NCI-H2196 (cell line): Measurements from ENCODE around the gene OPN4.

ENCODE experiments used
- DNase-seq: peaks from one replicate; lab custom pipeline; 2025; ENCODE audit not compliant: unreplicated experiment; lab: John Stamatoyannopoulos, UW

Gene OPN4

GRCh38 chr10:86699125-86699524 is 44.8 kb downstream of the OPN4 start:
- no peak for DNase-seq

DNA sequence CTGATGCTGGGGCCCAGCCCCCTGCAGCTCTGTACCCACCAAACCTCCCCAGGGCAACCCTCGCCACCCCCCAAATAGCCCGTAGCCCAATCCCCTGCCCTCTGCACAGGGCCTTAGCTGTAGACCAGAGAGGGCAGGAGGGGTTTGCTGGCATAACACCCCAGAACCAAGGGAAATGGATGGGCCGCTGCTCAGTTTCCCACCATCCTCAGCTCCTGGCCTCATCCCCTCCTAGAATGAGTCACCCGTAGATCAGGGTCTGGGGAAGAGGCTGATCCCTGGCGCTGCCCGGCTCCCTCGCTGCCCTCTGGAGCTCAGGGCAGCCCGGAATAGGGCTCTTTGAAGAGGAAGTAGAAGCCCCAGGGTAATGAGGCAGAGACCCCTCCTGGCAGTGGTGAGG is 45.2 kb downstream of the OPN4 start:
- DNase-seq, result no peak

- DNase-seq, result no peak
Measured at GRCh38 chr10:86699991-86700840, 45.9 kb downstream of the OPN4 start.

GRCh38 chr10:86700851-86701617 is 46.7 kb downstream of the OPN4 start:
- DNase-seq, result no peak

- no peak for DNase-seq
Measured at GRCh38 chr10:86703176-86703575, 48.8 kb downstream of the OPN4 start.

- DNase-seq, result no peak
Measured at GRCh38 chr10:86705139-86705538, 50.8 kb downstream of the OPN4 start.

- DNase-seq, result no peak
Measured at GRCh38 chr10:86705905-86706304, 51.6 kb downstream of the OPN4 start.

GRCh38 chr10:86706401-86706841 is 52.1 kb downstream of the OPN4 start:
- no peak for DNase-seq

GRCh38 chr10:86706977-86707376 is 52.6 kb downstream of the OPN4 start:
- no peak for DNase-seq

- no peak for DNase-seq
Measured at GRCh38 chr10:86707505-86707904, 53.2 kb downstream of the OPN4 start.

DNA sequence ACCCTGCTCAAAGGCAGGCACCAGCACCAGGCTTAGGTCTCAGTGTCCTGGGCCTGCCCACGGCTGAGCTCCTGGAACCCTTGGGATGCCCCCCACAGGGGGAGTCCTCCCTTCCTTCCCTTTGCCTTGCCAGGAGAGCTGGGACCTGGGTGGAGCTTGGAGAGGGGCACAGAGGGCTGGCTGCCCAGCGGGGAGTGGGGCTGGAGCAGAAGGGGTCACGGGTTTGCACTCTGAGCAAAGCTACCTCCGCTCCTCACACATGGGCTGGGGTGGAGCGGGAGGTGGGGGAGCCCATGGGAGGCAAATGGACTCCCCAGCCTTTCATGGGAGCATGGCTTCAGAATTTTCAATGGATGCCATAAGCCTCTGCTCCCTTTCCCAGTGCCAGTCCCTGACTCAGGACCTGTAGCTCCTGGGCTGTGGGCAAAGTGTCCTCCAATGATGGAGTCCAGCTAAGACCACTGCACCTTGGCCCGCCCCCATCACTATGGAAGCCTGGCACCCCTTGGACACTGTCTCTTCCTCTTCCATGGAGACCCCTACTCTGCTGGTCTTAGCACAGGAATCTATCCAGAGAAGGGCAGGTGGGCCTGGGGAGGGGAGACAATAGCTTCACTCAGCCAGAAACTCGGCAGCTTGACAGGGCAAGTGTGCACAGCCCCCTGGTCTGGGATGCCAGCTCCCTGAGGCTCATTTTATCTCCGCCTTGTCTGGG is 53.9 kb downstream of the OPN4 start:
- no peak for DNase-seq

- DNase-seq, result no peak
Measured at GRCh38 chr10:86708783-86709380, 54.5 kb downstream of the OPN4 start.

DNA sequence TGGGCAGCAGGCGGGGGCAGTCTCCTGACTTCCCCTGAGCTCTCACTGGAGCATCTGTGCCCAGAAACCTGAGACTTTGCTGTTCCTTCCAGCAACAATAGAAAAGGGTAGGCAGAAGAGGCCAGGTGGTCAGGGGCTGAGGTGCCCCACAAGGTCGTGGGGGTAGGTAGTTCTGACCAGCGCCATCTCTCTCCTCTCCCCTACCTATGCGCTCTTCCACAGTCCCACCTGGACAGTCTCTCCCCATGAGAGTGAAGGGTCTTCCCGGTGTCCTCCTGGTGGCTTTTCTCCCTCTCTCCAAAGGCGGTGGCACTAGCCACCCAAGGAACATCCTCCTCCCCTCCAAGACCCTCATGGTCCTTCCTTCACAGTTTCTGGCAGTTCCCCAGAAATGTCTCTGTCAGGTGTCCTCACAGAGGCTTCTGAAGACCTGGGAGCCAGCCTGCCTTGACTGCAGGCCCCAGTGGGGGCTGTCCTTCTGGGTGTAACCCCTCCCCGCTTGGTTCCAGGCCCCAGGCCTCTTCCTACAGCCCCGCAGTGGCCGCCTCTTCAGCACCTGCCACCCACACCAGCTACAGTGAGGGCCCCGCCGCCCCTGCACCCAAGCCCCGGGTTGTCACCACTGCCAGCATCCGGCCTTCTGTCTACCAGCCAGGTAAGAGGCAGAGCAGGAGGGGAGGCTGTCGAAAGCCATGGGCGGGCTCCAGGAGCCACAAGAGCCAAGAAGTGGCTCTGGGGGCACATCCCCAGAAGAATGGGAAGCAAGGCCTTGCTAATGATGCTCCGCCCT is 55.2 kb downstream of the OPN4 start:
- no peak for DNase-seq

- DNase-seq, result peak; percentile 69
Measured at GRCh38 chr10:86710987-86711512, 56.7 kb downstream of the OPN4 start.

DNA sequence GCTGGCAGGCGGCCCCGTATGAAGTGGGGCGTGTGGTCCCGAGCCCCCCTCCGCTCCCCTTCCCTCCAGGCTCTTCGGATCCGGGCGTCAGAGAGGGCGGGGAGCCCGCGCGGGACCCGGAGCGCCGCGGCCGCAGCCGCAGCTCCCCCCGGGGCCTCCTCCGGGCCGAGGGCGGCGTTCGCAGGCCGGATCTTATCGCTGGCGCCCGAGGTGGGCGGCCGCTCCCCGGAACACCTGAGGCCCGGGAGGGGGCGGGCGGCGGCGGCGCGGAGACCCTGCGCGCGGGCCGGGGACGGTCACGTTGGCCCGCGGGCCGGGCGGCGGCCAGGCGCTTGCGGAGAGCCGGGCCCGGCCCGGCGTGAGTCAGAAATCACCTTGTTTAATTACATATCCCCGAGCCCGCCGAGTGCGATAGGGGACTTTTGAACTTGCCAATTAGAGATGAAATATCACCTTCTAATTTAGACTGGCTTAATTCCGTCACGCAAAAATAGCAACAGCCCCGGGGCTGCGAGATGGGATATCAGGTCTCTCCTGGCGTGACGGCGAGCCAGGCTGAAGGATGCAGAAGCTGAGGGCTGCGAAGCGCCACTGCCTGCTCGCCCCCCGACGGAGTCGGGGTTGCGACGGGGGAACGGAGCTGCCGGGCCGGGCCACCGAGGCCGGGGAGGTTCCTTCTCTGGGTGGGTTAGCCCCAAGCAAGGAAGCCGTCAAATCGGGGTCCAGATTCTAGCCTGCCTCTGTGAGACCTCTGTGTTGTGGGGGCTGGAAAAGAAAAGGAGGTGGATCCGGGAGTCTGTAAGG is 57.4 kb downstream of the OPN4 start:
- no peak for DNase-seq

DNA sequence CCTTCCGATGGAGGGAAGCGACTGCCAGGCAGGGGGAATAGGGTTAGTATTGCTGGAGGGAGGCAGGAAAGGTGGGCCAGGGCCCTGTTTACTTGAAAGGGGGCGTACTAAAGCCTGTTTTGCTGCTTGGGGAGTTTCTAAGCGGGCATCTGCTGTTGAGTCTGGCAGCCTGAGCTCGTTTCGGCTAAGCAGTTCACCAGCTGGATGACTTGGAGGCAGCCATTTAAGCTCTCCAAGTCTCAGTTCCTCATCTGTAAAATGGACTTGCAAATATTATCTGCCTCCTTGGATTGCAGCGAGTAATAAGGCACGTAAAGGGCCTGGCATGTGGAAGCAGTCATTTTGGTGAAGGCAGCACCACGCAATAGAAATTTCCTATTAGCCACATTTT is 58.0 kb downstream of the OPN4 start:
- no peak for DNase-seq

- no peak for DNase-seq
Measured at GRCh38 chr10:86715156-86715795, 60.9 kb downstream of the OPN4 start.

GRCh38 chr10:86715836-86716235 is 61.5 kb downstream of the OPN4 start:
- DNase-seq, result no peak
